Suprapubic skin (tissue), 4 donors: Measurements from ENCODE around the gene F7.

Source experiments
- POLR2A ChIP-seq, 2 donors: fragments of 450-650 bp; IDR thresholded peaks; one replicate each; pipeline ENCODE4 v1.6.1; 2017; ENCODE audit warnings: antibody characterized with exemption in 2 of 2, mild to moderate bottlenecking in 2 of 2, moderate library complexity in 2 of 2
- POLR2AphosphoS5 ChIP-seq, 3 donors: sonication (generic); formaldehyde crosslinking; IDR thresholded peaks; one replicate each; pipeline ENCODE4 v1.6.1; 2017; ENCODE audit warnings: antibody characterized with exemption in 3 of 3
- TF ChIP-seq, protein P1 (sequence below), 2 donors: fragments of 200-600 bp in 1 of 2; fragments of 450-650 bp in 1 of 2; sonication (generic) in 1 of 2; IDR thresholded peaks; one replicate each; pipeline ENCODE4 v1.5.1; 2016 to 2019; ENCODE audit warnings: antibody characterized with exemption in 2 of 2, mild to moderate bottlenecking in 1 of 2, moderate library complexity in 1 of 2

DNA sequence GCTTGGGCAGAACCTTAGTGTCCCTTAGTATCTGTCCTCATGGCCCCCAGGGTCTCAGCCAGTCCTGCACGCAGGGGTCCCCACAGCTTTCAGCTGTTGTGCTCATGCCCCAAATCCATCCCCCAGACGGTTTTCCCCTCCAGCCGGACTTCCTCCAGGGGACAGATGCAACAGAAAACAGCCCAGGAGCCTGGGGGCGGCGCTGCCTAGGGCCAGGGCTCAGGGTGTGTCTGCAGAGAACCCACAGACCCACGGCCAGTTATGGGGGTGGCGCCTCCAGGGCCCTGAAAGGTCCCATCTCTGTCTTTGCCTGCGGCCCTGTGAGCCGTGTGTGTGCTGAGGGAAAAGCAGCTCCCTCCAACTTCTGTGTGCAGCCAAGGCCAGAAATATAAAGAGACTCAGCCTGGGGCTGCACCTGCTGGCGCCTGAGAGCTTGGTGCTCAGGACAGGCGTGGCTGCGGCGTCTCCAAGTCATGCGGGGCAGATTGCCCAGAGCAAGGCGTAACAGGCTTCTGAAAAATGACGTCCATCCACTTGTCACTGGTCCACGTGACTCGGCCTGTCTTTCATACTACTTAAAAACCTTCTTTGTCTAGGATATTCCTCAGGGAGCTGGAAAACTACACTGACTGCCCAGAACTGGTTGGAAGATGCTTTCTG is 22.1 kb upstream of the F7 start:
- TF ChIP-seq, protein P1, sequence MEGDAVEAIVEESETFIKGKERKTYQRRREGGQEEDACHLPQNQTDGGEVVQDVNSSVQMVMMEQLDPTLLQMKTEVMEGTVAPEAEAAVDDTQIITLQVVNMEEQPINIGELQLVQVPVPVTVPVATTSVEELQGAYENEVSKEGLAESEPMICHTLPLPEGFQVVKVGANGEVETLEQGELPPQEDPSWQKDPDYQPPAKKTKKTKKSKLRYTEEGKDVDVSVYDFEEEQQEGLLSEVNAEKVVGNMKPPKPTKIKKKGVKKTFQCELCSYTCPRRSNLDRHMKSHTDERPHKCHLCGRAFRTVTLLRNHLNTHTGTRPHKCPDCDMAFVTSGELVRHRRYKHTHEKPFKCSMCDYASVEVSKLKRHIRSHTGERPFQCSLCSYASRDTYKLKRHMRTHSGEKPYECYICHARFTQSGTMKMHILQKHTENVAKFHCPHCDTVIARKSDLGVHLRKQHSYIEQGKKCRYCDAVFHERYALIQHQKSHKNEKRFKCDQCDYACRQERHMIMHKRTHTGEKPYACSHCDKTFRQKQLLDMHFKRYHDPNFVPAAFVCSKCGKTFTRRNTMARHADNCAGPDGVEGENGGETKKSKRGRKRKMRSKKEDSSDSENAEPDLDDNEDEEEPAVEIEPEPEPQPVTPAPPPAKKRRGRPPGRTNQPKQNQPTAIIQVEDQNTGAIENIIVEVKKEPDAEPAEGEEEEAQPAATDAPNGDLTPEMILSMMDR (IDR thresholded peaks at IDR 0.05) = no peak
- TF ChIP-seq POLR2A (IDR thresholded peaks at IDR 0.05) (no peak), POLR2AphosphoS5 (IDR thresholded peaks at IDR 0.05) (no peak)
